NCI-H2107 (cell line): Measurements from ENCODE around the gene PCDHGB6.
"Not testable (repeated sequence)": the region's sequence is repeated elsewhere in the genome, so short reads cannot be mapped to it uniquely, and the experiment has no call there.

ENCODE experiments used
- DNase-seq: peaks from one replicate; lab custom pipeline; 2025; lab: John Stamatoyannopoulos, UW

Gene PCDHGB6

GRCh38 chr5:141407790-141408505, at the start of gene PCDHGB6:
PCDHGB6 (plus strand) TSS chr5:141408021; CDS start chr5:141408203, 182 bp downstream.
- not testable (repeated sequence) for DNase-seq

- DNase-seq: no peak
Measured at GRCh38 chr5:141359790-141360426, 47.9 kb upstream of the PCDHGB6 start, which contains the start of gene PCDHGB2. PCDHGB2 (plus strand) TSS chr5:141359994; CDS start chr5:141360136, 142 bp downstream.

- no peak for DNase-seq
Measured at GRCh38 chr5:141360685-141361084, 47.1 kb upstream of the PCDHGB6 start.

DNA sequence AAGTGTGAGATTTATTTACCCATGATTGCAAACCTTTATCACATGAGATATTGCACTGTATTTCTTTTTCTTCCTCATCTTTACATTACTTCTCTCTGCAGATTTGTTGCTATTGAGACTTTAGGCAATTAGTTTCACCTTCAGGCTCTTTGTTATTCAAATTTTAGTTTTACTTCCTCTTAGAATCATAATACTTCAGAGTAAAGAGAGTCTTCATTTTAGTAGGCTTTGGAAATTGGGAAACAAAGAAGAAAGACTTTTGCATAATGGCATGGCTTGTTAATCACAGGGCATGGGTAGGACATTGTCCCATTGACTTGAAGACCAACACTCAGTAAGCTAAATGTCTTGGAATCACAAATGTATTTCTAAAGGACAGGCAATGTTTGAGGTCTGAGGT, 45.1 kb upstream of the PCDHGB6 start:
- DNase-seq: no peak

DNA sequence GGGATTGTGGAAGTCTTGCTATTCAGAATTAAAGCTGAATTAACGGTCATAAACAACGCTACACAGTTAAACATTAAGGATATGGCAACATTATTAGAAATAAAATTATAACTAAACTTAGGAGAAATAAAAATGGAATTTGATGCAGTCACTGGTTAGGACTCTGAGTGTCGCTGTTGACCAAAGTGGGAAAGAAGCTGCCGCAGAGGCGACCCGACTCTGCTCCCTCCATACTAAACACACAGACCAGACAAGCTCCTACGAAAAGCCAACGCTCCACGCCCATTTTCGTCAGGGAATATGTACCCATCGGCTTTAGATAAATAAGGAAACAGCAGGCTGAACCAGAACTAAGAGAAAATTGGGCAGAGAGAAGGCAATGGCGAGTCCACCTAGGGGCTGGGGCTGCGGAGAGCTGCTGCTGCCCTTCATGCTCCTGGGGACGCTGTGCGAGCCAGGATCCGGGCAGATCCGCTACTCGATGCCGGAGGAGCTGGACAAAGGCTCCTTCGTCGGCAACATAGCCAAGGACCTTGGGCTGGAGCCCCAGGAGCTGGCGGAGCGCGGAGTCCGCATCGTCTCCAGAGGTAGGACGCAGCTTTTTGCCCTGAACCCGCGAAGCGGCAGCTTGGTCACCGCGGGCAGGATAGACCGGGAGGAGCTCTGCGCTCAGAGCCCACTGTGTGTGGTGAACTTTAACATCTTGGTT, 43.7 kb upstream of the PCDHGB6 start, which contains the start of gene PCDHGA5:
PCDHGA5 (plus strand) TSS at position 211 of the 709 bp plus-strand sequence; CDS start at position 380, 169 bp downstream.
- no peak for DNase-seq

GRCh38 chr5:141366016-141366896, 41.6 kb upstream of the PCDHGB6 start:
- no peak for DNase-seq

DNA sequence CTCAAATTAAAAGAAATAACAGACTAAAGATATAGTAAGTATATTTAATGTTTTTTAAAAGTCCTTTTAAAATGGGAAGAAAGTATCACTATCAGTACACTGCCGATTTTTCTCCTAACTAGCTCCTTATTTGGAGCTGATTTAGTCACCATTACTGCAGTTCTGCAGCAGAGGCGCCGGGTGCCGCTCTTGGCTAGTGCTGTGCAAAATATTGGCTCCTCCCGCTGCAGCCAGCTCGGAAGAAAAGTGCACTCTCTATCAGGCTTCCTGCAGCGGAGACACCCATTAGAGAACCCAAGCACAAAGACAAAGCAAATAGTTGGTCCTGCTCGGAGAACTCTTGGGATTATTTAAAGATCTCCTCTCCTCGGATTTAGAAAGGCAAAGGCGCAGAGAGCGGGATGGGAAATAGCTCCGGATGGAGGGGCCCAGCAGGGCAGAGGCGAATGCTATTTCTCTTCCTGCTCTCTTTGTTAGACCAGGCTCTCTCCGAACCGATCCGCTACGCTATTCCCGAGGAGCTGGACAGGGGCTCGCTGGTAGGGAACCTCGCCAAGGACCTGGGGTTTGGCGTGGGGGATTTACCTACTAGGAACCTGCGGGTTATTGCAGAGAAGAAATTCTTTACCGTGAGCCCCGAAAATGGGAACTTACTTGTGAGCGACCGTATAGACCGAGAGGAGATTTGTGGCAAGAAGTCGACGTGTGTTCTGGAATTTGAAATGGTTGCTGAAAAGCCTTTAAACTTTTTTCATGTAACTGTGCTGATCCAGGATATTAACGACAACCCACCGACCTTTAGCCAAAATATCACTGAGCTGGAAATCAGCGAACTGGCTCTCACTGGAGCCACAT, 37.6 kb upstream of the PCDHGB6 start, which contains the start of gene PCDHGB3:
PCDHGB3 (plus strand) TSS at position 249 of the 855 bp plus-strand sequence; CDS start at position 402, 153 bp downstream.
- no peak for DNase-seq

DNA sequence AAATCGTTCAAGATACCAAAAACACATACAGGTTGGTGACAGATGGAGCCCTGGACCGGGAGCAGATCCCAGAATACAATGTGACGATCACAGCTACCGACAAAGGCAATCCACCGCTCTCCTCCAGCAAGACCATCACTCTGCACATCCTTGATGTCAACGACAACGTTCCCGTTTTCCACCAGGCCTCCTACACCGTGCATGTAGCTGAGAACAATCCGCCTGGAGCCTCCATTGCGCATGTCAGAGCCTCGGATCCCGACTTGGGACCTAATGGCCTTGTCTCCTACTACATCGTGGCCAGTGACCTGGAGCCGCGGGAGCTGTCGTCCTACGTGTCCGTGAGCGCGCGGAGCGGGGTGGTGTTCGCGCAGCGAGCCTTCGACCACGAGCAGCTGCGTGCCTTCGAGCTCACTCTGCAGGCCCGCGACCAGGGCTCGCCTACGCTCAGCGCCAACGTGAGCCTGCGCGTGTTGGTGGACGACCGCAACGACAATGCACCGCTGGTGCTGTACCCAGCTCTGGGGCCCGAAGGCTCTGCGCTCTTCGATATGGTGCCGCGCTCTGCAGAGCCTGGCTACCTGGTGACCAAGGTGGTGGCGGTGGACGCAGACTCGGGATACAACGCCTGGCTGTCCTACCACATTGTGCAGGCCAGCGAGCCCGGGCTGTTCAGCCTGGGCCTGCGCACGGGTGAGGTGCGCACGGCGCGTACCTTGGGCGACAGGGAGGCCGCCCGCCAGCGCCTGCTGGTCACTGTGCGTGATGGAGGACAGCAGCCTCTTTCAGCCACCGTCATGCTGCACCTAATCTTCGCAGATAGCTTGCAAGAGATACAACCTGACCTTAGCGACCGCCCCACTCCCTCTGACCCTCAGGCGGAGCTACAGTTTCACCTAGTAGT, 36.0 kb upstream of the PCDHGB6 start:
- no peak for DNase-seq

DNA sequence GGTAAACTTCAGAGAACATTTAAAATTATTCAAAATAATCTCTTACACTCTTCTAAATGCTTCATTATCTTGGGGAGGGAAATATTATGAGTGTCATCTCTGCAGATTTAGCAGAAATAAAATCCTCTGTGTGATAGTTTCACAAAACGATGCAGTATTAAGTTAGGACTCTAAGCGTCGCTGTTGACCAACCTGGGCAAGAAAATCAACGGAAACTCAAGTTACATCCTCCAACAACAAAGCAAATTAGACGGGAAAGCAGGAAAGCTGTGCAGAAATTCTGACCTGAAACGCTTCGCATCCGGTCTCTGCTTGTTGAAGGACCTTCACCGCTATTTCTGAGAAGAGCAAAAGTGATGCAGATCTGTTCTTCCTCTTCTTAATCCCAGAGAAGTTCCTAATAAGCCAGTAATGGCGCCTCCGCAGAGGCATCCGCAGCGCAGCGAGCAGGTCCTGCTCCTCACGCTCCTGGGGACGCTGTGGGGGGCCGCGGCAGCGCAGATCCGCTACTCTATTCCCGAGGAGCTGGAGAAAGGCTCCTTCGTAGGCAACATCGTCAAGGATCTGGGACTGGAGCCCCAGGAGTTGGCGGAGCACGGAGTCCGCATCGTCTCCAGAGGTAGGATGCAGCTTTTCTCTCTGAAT, 34.0 kb upstream of the PCDHGB6 start, which contains the start of gene PCDHGA6:
PCDHGA6 (plus strand) TSS at position 219 of the 645 bp plus-strand sequence; CDS start at position 412, 193 bp downstream.
- no peak for DNase-seq

GRCh38 chr5:141374627-141375026, 33.2 kb upstream of the PCDHGB6 start:
- DNase-seq: no peak

- DNase-seq: not testable (repeated sequence)
Measured at GRCh38 chr5:141375444-141376155, 32.2 kb upstream of the PCDHGB6 start.

DNA sequence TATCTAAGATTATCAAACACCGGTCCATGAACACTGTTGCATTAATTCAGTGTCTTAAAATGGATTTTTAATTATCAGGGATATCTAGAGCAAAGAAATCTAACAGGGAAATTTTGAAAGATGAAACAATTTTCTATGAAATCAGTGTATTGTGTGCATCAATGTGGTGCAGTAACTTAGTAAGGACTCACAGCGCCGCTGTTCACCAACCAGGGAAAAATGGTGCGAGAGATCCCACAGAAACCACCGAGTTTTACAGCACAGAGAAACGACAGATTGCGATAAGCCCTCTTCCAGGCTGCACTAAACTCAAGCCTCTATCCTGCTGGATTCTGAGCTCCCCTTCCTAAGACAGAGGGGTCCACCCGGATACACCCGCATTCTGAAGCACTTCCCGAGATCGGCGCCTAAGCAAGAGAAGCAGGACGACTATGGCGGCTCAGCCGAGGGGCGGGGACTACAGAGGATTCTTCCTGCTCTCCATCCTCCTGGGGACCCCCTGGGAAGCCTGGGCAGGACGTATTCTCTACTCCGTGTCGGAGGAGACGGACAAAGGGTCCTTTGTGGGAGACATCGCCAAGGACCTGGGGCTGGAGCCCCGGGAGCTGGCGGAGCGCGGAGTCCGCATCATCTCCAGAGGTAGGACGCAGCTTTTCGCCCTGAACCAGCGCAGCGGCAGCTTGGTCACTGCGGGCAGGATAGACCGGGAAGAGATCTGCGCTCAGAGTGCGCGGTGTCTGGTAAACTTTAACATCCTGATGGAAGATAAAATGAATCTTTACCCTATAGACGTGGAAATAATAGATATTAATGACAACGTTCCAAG, 25.1 kb upstream of the PCDHGB6 start, which contains the start of gene PCDHGA7:
PCDHGA7 (plus strand) TSS at position 274 of the 826 bp plus-strand sequence; CDS start at position 432, 158 bp downstream.
- DNase-seq: no peak

- no peak for DNase-seq
Measured at GRCh38 chr5:141383345-141383744, 24.5 kb upstream of the PCDHGB6 start.

- DNase-seq: no peak
Measured at GRCh38 chr5:141384471-141385267, 23.2 kb upstream of the PCDHGB6 start.

- DNase-seq: not testable (repeated sequence)
Measured at GRCh38 chr5:141387557-141388311, 20.1 kb upstream of the PCDHGB6 start, which contains the start of gene PCDHGB4. PCDHGB4 (plus strand) TSS chr5:141387698; CDS start chr5:141387885, 187 bp downstream.
